GM23338 (cell line): ENCODE results near the gene SCUBE2. TPM values are rescaled to one million over a fixed set of nuclear protein-coding genes. Genes with fewer than 3 reads are reported as not detected.

Source experiments
- ATAC-seq: fragments of 200-7000 bp; cut with Tn5 transposase; 3 replicates; pipeline ENCODE4 v1.9.1; 2020
- DNase-seq: peaks from one replicate; pipeline ENCODE4 v3.0.0-alpha.2; 2015; ENCODE audit warnings: low spot score
- H2AFZ ChIP-seq: fragments of 200-600 bp; sonication (generic); 2 replicates; pipeline ENCODE4 v1.8.0; 2016; ENCODE audit warnings: antibody characterized with exemption, mild to moderate bottlenecking, moderate library complexity
- H3F3A ChIP-seq: fragments of 200-600 bp; sonication (generic); replicated peaks from 2 replicates; pipeline ENCODE4 v1.8.0; 2017; ENCODE audit warnings: antibody characterized with exemption, mixed run types, low read depth
- H3K27ac ChIP-seq: fragments of 200-600 bp; sonication (generic); 2 replicates; pipeline ENCODE4 v1.6.1; 2016; ENCODE audit warnings: low read depth
- H3K27me3 ChIP-seq: fragments of 200-600 bp; sonication (generic); 2 replicates; pipeline ENCODE4 v1.8.0; 2016; ENCODE audit warnings: mild to moderate bottlenecking, mixed run types, moderate library complexity; ENCODE audit not compliant: insufficient read depth
- H3K36me3 ChIP-seq: fragments of 200-600 bp; sonication (generic); 2 replicates; pipeline ENCODE4 v1.8.0; 2016; ENCODE audit warnings: mild to moderate bottlenecking; ENCODE audit not compliant: insufficient read depth
- H3K4me1 ChIP-seq: fragments of 200-600 bp; sonication (generic); 2 replicates; pipeline ENCODE4 v1.8.0; 2016; ENCODE audit warnings: mild to moderate bottlenecking, moderate library complexity; ENCODE audit not compliant: insufficient read depth
- H3K4me2 ChIP-seq: fragments of 200-600 bp; sonication (generic); 2 replicates; pipeline ENCODE4 v1.7.1; 2017; ENCODE audit warnings: mixed run types
- H3K4me3 ChIP-seq: fragments of 200-600 bp; sonication (generic); 2 replicates; pipeline ENCODE4 v1.6.1; 2016; ENCODE audit warnings: mixed run types
- H3K79me2 ChIP-seq: fragments of 200-600 bp; sonication (generic); replicated peaks from 2 replicates; pipeline ENCODE4 v1.8.0; 2017; ENCODE audit warnings: mild to moderate bottlenecking; ENCODE audit not compliant: insufficient read depth
- H3K9me2 ChIP-seq: fragments of 200-600 bp; sonication (generic); 2 replicates; pipeline ENCODE4 v1.8.0; 2017; ENCODE audit not compliant: insufficient read depth
- H4K20me1 ChIP-seq: fragments of 200-600 bp; sonication (generic); replicated peaks from 2 replicates; pipeline ENCODE4 v1.8.0; 2017; ENCODE audit warnings: mild to moderate bottlenecking; ENCODE audit not compliant: insufficient read depth
- H3K27ac Mint-ChIP-seq: 2 replicates; pipeline ENCODE4 v1.8.0; 2020; ENCODE audit warnings: inconsistent platforms, mild to moderate bottlenecking, moderate library complexity, mixed read lengths
- H3K27me3 Mint-ChIP-seq: 3 replicates; pipeline ENCODE4 v1.8.0; 2022; ENCODE audit warnings: low read depth, mild to moderate bottlenecking, moderate library complexity, mixed read lengths, inconsistent platforms; ENCODE audit not compliant: insufficient read depth, poor library complexity
- H3K36me3 Mint-ChIP-seq: 3 replicates; pipeline ENCODE4 v1.8.0; 2021; ENCODE audit warnings: low read depth, mild to moderate bottlenecking, inconsistent platforms, moderate library complexity, mixed read lengths
- H3K4me1 Mint-ChIP-seq: 3 replicates; pipeline ENCODE4 v1.8.0; 2020; ENCODE audit warnings: mild to moderate bottlenecking, inconsistent platforms, mixed read lengths
- H3K4me3 Mint-ChIP-seq: 3 replicates; pipeline ENCODE4 v1.8.0; 2021; ENCODE audit warnings: moderate library complexity, mild to moderate bottlenecking, inconsistent platforms, mixed read lengths
- H3K9me3 Mint-ChIP-seq: 3 replicates; pipeline ENCODE4 v1.8.0; 2020; ENCODE audit warnings: moderate library complexity, mild to moderate bottlenecking, inconsistent platforms, mixed read lengths
- CREB1 ChIP-seq: fragments of 250-450 bp; sonication (Bioruptor Pico); IDR thresholded peaks from 2 replicates; pipeline ENCODE4 v1.5.0; 2020; ENCODE audit warnings: low read depth, mild to moderate bottlenecking, moderate library complexity
- EZH2 ChIP-seq: fragments of 200-600 bp; sonication (generic); IDR thresholded peaks from one replicate; pipeline ENCODE4 v1.8.0; 2017; ENCODE audit warnings: antibody characterized with exemption, mild to moderate bottlenecking, low read depth; ENCODE audit not compliant: unreplicated experiment
- EZH2phosphoT487 ChIP-seq: fragments of 200-600 bp; sonication (generic); IDR thresholded peaks from one replicate; pipeline ENCODE4 v1.8.1; 2018; ENCODE audit warnings: antibody characterized with exemption; ENCODE audit not compliant: unreplicated experiment
- JUNB ChIP-seq: IDR thresholded peaks from one replicate; pipeline ENCODE4 v1.6.1; 2016; ENCODE audit warnings: antibody characterized with exemption; ENCODE audit not compliant: unreplicated experiment
- NANOG ChIP-seq: IDR thresholded peaks from 2 replicates; pipeline ENCODE4 v1.6.1; 2016; ENCODE audit warnings: antibody characterized with exemption, borderline replicate concordance
- STAT1 ChIP-seq: IDR thresholded peaks from one replicate; pipeline ENCODE4 v1.6.1; 2016; ENCODE audit warnings: antibody characterized with exemption; ENCODE audit not compliant: unreplicated experiment
- ZNF114 ChIP-seq: fragments of 250-450 bp; sonication (Bioruptor Pico); IDR thresholded peaks from 2 replicates; pipeline ENCODE4 v1.5.0; 2020; ENCODE audit warnings: mild to moderate bottlenecking, moderate library complexity
- ZNF331 ChIP-seq: fragments of 250-450 bp; sonication (Bioruptor Pico); IDR thresholded peaks from 2 replicates; pipeline ENCODE4 v1.5.0; 2020; ENCODE audit warnings: low read depth, mild to moderate bottlenecking, moderate library complexity
- polyA plus RNA-seq: library from polyadenylated mRNA; unstranded; fragments of >200 nt; fragmentation: Nextera tagmentation; extraction: Ambion mirVana; gene quantifications from 2 replicates; pipeline ENCODE4 v1.2.1, GENCODE V29; 2016
- total RNA-seq: library from RNA; depleted of rRNA; stranded (reverse); fragments of >200 nt; shearing (Covaris generic); gene quantifications from 2 replicates; pipeline ENCODE4 v1.2.3, GENCODE V29; 2014
- TF ChIP-seq, protein P1 (sequence below): fragments of 250-450 bp; sonication (Bioruptor Pico); IDR thresholded peaks from 2 replicates; pipeline ENCODE4 v1.5.0; 2020; ENCODE audit warnings: mild to moderate bottlenecking, moderate library complexity
- TF ChIP-seq, protein P2 (sequence below): IDR thresholded peaks from 2 replicates; pipeline ENCODE4 v1.6.1; 2016; ENCODE audit warnings: antibody characterized with exemption
- TF ChIP-seq, protein P3 (sequence below): IDR thresholded peaks from one replicate; pipeline ENCODE4 v1.6.1; 2018; ENCODE audit warnings: antibody characterized with exemption; ENCODE audit not compliant: unreplicated experiment
- TF ChIP-seq, protein P4 (sequence below), 2 experiments: fragments of 200-600 bp in 1 of 2; sonication (generic) in 1 of 2; conservative IDR thresholded peaks; 2 replicates each; pipeline versions ENCODE4 v1.5.1 to v1.6.1; 2016 to 2017; ENCODE audit warnings: antibody characterized with exemption in 2 of 2, low read depth in 2 of 2, mild to moderate bottlenecking in 2 of 2, moderate library complexity in 1 of 2

Gene SCUBE2
- total and polyA plus RNA-seq, 2 experiments from 2014 or later, result 0.47 to 0.63 TPM

DNA sequence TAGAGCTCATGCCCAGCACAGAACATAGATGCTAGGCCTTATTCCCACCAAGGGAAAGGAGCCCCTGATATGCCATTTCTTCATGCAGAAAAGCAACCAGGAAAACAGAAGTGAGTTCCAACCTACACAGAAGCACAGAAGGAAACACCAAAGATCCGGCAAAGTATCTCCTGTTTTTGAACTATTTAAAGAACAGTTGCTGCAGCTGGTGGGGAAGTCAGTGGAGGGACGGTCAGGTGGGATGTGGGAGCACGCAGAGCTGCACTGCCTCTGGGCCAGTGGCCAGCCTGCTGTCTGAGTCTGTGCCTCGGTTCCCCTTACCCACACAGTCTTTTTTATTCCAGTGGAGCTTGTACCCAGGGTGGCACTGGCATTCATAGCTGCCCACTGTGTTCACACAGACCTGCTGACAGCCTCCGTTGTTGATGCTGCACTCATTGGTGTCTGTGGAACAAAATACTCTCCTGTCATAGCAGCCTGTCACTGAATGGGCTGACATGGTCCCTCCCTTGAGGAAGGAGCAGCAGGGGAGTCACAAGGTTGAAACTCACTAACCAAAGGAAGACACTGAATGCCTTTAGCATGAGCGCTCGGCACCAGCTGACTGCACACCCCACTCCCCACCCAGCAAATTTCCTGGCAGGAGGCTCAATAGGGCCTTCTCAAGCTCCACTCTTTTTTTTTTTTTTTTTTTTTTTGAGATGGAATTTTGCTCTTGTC lies 37.9 kb downstream of the SCUBE2 start (continued):
- TF ChIP-seq, protein P1, sequence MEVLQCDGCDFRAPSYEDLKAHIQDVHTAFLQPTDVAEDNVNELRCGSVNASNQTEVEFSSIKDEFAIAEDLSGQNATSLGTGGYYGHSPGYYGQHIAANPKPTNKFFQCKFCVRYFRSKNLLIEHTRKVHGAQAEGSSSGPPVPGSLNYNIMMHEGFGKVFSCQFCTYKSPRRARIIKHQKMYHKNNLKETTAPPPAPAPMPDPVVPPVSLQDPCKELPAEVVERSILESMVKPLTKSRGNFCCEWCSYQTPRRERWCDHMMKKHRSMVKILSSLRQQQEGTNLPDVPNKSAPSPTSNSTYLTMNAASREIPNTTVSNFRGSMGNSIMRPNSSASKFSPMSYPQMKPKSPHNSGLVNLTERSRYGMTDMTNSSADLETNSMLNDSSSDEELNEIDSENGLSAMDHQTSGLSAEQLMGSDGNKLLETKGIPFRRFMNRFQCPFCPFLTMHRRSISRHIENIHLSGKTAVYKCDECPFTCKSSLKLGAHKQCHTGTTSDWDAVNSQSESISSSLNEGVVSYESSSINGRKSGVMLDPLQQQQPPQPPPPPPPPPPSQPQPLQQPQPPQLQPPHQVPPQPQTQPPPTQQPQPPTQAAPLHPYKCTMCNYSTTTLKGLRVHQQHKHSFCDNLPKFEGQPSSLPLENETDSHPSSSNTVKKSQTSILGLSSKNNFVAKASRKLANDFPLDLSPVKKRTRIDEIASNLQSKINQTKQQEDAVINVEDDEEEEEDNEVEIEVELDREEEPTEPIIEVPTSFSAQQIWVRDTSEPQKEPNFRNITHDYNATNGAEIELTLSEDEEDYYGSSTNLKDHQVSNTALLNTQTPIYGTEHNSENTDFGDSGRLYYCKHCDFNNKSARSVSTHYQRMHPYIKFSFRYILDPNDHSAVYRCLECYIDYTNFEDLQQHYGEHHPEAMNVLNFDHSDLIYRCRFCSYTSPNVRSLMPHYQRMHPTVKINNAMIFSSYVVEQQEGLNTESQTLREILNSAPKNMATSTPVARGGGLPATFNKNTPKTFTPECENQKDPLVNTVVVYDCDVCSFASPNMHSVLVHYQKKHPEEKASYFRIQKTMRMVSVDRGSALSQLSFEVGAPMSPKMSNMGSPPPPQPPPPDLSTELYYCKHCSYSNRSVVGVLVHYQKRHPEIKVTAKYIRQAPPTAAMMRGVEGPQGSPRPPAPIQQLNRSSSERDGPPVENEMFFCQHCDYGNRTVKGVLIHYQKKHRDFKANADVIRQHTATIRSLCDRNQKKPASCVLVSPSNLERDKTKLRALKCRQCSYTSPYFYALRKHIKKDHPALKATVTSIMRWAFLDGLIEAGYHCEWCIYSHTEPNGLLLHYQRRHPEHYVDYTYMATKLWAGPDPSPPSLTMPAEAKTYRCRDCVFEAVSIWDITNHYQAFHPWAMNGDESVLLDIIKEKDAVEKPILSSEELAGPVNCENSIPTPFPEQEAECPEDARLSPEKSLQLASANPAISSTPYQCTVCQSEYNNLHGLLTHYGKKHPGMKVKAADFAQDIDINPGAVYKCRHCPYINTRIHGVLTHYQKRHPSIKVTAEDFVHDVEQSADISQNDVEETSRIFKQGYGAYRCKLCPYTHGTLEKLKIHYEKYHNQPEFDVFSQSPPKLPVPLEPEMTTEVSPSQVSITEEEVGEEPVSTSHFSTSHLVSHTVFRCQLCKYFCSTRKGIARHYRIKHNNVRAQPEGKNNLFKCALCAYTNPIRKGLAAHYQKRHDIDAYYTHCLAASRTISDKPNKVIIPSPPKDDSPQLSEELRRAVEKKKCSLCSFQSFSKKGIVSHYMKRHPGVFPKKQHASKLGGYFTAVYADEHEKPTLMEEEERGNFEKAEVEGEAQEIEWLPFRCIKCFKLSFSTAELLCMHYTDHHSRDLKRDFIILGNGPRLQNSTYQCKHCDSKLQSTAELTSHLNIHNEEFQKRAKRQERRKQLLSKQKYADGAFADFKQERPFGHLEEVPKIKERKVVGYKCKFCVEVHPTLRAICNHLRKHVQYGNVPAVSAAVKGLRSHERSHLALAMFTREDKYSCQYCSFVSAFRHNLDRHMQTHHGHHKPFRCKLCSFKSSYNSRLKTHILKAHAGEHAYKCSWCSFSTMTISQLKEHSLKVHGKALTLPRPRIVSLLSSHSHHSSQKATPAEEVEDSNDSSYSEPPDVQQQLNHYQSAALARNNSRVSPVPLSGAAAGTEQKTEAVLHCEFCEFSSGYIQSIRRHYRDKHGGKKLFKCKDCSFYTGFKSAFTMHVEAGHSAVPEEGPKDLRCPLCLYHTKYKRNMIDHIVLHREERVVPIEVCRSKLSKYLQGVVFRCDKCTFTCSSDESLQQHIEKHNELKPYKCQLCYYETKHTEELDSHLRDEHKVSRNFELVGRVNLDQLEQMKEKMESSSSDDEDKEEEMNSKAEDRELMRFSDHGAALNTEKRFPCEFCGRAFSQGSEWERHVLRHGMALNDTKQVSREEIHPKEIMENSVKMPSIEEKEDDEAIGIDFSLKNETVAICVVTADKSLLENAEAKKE (CRISPR knock-in tag), result no peak
- no peak for TF ChIP-seq EZH2phosphoT487
- TF ChIP-seq EZH2, result no peak
- TF ChIP-seq CREB1 (CRISPR knock-in tag), result no peak

DNA sequence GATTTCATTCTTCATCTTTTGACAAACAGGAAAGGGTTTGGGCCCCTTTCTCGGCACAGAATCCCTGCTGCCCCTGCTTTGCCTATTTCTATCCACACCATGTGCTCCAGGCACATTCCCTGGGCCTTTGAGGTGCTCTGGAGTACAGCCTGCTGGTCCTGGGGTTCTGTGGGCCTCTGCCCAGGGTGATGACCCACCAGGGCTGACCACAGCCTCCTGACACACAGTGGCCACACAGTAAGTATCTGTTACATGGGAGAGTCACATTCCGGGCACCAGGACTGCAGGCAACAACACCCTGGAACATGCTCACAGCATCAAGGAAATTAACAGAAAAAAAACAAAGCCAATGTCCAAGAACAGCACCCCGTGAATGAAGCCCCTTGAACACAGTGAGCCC lies 39.1 kb downstream of the SCUBE2 start:
- Mint-ChIP-seq H3K27ac (no peak overlapping the region), H3K4me1 (peaks cover 9% of the 10 kb centered on the region; the same call in 2 of the 3 replicates), H3K27me3 (peaks cover 1% of the 10 kb centered on the region), H3K36me3 (no peaks in the 10 kb centered on the region), H3K9me3 (no peaks in the 10 kb centered on the region), H3K4me3 (no peak overlapping the region)
- H3K4me1 ChIP-seq, result no peaks in the 10 kb centered on the region; the same call in 1 of the 2 replicates
- DNase-seq, result no peak
- ATAC-seq, result no peak
- H3K27ac ChIP-seq, result no peak overlapping the region
- H4K20me1 ChIP-seq, result no peaks in the 10 kb centered on the region
- H3K4me2 ChIP-seq, result no peak overlapping the region
- H2AFZ ChIP-seq, result no peak overlapping the region
- no peak overlapping the region for H3K4me3 ChIP-seq
- no peaks in the 10 kb centered on the region for H3K36me3 ChIP-seq
- no peaks in the 10 kb centered on the region for H3K79me2 ChIP-seq
- no peaks in the 10 kb centered on the region for H3F3A ChIP-seq
- no peaks in the 10 kb centered on the region for H3K27me3 ChIP-seq
- H3K9me2 ChIP-seq, result no peaks in the 10 kb centered on the region
- TF ChIP-seq NANOG (no peak), EZH2phosphoT487 (no peak), ZNF114 (no peak), EZH2 (no peak), JUNB (no peak), ZNF331 (CRISPR knock-in tag) (no peak), STAT1 (no peak)
- TF ChIP-seq, protein P2, sequence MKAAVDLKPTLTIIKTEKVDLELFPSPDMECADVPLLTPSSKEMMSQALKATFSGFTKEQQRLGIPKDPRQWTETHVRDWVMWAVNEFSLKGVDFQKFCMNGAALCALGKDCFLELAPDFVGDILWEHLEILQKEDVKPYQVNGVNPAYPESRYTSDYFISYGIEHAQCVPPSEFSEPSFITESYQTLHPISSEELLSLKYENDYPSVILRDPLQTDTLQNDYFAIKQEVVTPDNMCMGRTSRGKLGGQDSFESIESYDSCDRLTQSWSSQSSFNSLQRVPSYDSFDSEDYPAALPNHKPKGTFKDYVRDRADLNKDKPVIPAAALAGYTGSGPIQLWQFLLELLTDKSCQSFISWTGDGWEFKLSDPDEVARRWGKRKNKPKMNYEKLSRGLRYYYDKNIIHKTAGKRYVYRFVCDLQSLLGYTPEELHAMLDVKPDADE, result no peak
- TF ChIP-seq, protein P3, sequence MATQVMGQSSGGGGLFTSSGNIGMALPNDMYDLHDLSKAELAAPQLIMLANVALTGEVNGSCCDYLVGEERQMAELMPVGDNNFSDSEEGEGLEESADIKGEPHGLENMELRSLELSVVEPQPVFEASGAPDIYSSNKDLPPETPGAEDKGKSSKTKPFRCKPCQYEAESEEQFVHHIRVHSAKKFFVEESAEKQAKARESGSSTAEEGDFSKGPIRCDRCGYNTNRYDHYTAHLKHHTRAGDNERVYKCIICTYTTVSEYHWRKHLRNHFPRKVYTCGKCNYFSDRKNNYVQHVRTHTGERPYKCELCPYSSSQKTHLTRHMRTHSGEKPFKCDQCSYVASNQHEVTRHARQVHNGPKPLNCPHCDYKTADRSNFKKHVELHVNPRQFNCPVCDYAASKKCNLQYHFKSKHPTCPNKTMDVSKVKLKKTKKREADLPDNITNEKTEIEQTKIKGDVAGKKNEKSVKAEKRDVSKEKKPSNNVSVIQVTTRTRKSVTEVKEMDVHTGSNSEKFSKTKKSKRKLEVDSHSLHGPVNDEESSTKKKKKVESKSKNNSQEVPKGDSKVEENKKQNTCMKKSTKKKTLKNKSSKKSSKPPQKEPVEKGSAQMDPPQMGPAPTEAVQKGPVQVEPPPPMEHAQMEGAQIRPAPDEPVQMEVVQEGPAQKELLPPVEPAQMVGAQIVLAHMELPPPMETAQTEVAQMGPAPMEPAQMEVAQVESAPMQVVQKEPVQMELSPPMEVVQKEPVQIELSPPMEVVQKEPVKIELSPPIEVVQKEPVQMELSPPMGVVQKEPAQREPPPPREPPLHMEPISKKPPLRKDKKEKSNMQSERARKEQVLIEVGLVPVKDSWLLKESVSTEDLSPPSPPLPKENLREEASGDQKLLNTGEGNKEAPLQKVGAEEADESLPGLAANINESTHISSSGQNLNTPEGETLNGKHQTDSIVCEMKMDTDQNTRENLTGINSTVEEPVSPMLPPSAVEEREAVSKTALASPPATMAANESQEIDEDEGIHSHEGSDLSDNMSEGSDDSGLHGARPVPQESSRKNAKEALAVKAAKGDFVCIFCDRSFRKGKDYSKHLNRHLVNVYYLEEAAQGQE, result no peak
- TF ChIP-seq, protein P4, sequence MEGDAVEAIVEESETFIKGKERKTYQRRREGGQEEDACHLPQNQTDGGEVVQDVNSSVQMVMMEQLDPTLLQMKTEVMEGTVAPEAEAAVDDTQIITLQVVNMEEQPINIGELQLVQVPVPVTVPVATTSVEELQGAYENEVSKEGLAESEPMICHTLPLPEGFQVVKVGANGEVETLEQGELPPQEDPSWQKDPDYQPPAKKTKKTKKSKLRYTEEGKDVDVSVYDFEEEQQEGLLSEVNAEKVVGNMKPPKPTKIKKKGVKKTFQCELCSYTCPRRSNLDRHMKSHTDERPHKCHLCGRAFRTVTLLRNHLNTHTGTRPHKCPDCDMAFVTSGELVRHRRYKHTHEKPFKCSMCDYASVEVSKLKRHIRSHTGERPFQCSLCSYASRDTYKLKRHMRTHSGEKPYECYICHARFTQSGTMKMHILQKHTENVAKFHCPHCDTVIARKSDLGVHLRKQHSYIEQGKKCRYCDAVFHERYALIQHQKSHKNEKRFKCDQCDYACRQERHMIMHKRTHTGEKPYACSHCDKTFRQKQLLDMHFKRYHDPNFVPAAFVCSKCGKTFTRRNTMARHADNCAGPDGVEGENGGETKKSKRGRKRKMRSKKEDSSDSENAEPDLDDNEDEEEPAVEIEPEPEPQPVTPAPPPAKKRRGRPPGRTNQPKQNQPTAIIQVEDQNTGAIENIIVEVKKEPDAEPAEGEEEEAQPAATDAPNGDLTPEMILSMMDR (conservative IDR thresholded peaks at IDR 0.05; ENCODE audit: low read depth in 2 of 2), result no peak
